Pancreas (tissue), 10 donors: ENCODE data around the gene AP5S1. TPM values are rescaled to one million over a fixed set of nuclear protein-coding genes. Genes with fewer than 3 reads are reported as not detected.
A peak's percentile ranks its signal among the peaks of the same experiment; 100 is the strongest.

Experiments
- ATAC-seq, 4 donors: fragments of 200-7000 bp; cut with Tn5 transposase; one replicate each; pipeline versions ENCODE4 v1.8.0 to v1.9.1; 2020; ENCODE audit warnings: mild to moderate bottlenecking in 4 of 4, moderate library complexity in 4 of 4
- DNase-seq, 6 donors: peaks; one replicate each; pipeline ENCODE4 v3.0.0-alpha.2; 2020
- FAIRE-seq: peaks from 2 replicates; lab custom pipeline; 2012; peaks lifted over from hg19 to GRCh38; lab: Jason Lieb, UNC
- H3K27ac ChIP-seq, 4 donors: fragments of 200-600 bp; sonication (generic); 1 replicate in 3 of 4; 2 replicates in 1 of 4; pipeline versions ENCODE4 v1.5.0 to v1.8.0; 2020
- H3K27me3 ChIP-seq, 4 donors: fragments of 200-600 bp; one replicate each; pipeline ENCODE4 v1.8.0; 2021
- H3K36me3 ChIP-seq, 3 donors: fragments of 200-600 bp; sonication (generic) in 1 of 3; one replicate each; pipeline versions ENCODE4 v1.5.0 to v1.8.0; 2020 to 2021
- H3K4me1 ChIP-seq, 3 donors: fragments of 200-600 bp; one replicate each; pipeline ENCODE4 v1.8.0; 2021
- H3K4me3 ChIP-seq, 4 donors: fragments of 200-600 bp; sonication (generic) in 2 of 4; one replicate each; pipeline versions ENCODE4 v1.5.0 to v1.8.0; 2020 to 2021
- H3K9me3 ChIP-seq, 4 donors: fragments of 200-600 bp; one replicate each; pipeline ENCODE4 v1.8.0; 2021
- CTCF ChIP-seq, 4 donors: fragments of 200-600 bp; sonication (generic) in 3 of 4; IDR thresholded peaks; one replicate each; pipeline versions ENCODE4 v1.5.0 to v1.8.0; 2021; ENCODE audit warnings: antibody characterized with exemption in 4 of 4
- whole genome bisulfite sequencing, 2 donors: extraction: QIAGEN DNeasy Blood & Tissue Kit; methylation state at CpG; one replicate each; pipeline ENCODE4 v1.1.7; 2013; 5-methylcytosine and 5-hydroxymethylcytosine counted together
- intact Hi-C, 3 donors: fragments of 100-400 bp; cut with DNase I; formaldehyde crosslinking; loops; one replicate each; pipeline versions ENCODE4 v1.11.1 to v1.14.2; 2022
- polyA plus RNA-seq, 2 donors: library from polyadenylated mRNA; stranded (reverse); fragments of 200-250 nt; gene quantifications; one replicate each; pipeline ENCODE4 v1.2.3, GENCODE V29; 2013
- total RNA-seq, 6 donors: library from RNA; stranded (reverse); fragmentation: NEBNext Ultra II Directional in 4 of 6; extraction: Animal tissue kit (Norgen Biotek cat#: 25700) in 4 of 6; gene quantifications; one replicate each; pipeline versions ENCODE4 v1.2.1 to v1.2.4, GENCODE V29; 2021 to 2023
- donor health status: healthy with polysubstance abuse.
- donor health status: DM: no; HTN: no; CAD: no; lungs with moderate emphysema.
- donor health status: DM: no; HTN: no; CAD: no.
- donor health status: control.
- donor health status: control.
- donor health status: Bipolar disorder and iron deficiency.
- donor health status: DM: yes; HTN: yes; CAD: no.
- donor health status: DM: no; HTN: no; CAD: no.
- donor health status: DM: no; HTN: no; CAD: no.
- donor health status: DM: yes; HTN: yes; CAD: no.

The AP5S1 gene
- total and polyA plus RNA-seq, 8 donors: 4.7 to 7.9 (median 6.8) TPM

GRCh38 chr20:3847429-3847940 is 27.1 kb downstream of the AP5S1 start:
- Histone ChIP-seq H3K4me1 (peaks cover 0 to 3% (median 0%) of the 10 kb centered on the region in 3 donors), H3K4me3 (peak overlapping the region; percentile 76 to 99 (median 90)), H3K36me3 (no peaks in the 10 kb centered on the region), H3K27ac (peak overlapping the region; percentile 88 to 97 (median 90)), H3K27me3 (no peaks in the 10 kb centered on the region), H3K9me3 (no peaks in the 10 kb centered on the region)
- FAIRE-seq (no peak), ATAC-seq (peak in 3 of 4 donors; percentile 3 to 6 (median 4)), DNase-seq (no peak)
- no peak for TF ChIP-seq CTCF (IDR thresholded peaks at IDR 0.05)
- intact Hi-C loops: no loop called here
- 4 to 6% methylated on average over 8 of the region's 8 CpGs for WGBS, 2 donors

GRCh38 chr20:3848565-3848964 is 28.2 kb downstream of the AP5S1 start:
- H3K4me3 ChIP-seq: no peak overlapping the region
- H3K27me3 ChIP-seq: no peaks in the 10 kb centered on the region
- DNase-seq: no peak
- TF ChIP-seq CTCF (IDR thresholded peaks at IDR 0.05): no peak
- no peak overlapping the region for H3K27ac ChIP-seq
- FAIRE-seq: no peak
- ATAC-seq: no peak
- peaks cover 0 to 3% (median 0%) of the 10 kb centered on the region in 3 donors for H3K4me1 ChIP-seq
- H3K9me3 ChIP-seq: no peaks in the 10 kb centered on the region
- WGBS, 2 donors: 83 to 89% methylated on average over 1 of the region's 1 CpG
- H3K36me3 ChIP-seq: no peaks in the 10 kb centered on the region
- intact Hi-C loops: no loop called here

- Histone ChIP-seq H3K36me3 (peaks cover 0 to 15% (median 5%) of the 10 kb centered on the region in 3 donors), H3K9me3 (no peaks in the 10 kb centered on the region), H3K4me3 (no peak overlapping the region), H3K27ac (no peak overlapping the region), H3K4me1 (no peaks in the 10 kb centered on the region), H3K27me3 (no peaks in the 10 kb centered on the region)
- peak in 3 of 4 donors; percentile 17 to 63 (median 56) for ATAC-seq
- no peak for TF ChIP-seq CTCF (IDR thresholded peaks at IDR 0.05)
- no peak for DNase-seq
- FAIRE-seq: no peak
- 81 to 89% methylated on average over 4 of the region's 4 CpGs for WGBS, 2 donors
- intact Hi-C loops: loop anchor here in 1 of 3 donors (10.0 kb wide), 1 partner anchor 180 kb away; no protein-coding TSS in a partner anchor
Measured at GRCh38 chr20:3854462-3854871, 34.1 kb downstream of the AP5S1 start.

- WGBS, 2 donors: 72 to 75% methylated on average over 14 of the region's 14 CpGs
- DNase-seq: peak in 1 of 6 donors; percentile 65
- FAIRE-seq: no peak
- Histone ChIP-seq H3K4me1 (no peaks in the 10 kb centered on the region), H3K27me3 (no peaks in the 10 kb centered on the region), H3K9me3 (no peaks in the 10 kb centered on the region), H3K27ac (no peak overlapping the region), H3K36me3 (peaks cover 2 to 39% (median 24%) of the 10 kb centered on the region in 3 donors), H3K4me3 (no peak overlapping the region)
- no peak for TF ChIP-seq CTCF (IDR thresholded peaks at IDR 0.05)
- no peak for ATAC-seq
- intact Hi-C loops: loop anchor here in 1 of 3 donors (10.0 kb wide), 1 partner anchor 183 kb away; no protein-coding TSS in a partner anchor
Measured at GRCh38 chr20:3857405-3857804, 37.1 kb downstream of the AP5S1 start.

- 96 to 97% methylated on average over 6 of the region's 6 CpGs for WGBS, 2 donors
Measured at GRCh38 chr20:3858689-3859088, 38.3 kb downstream of the AP5S1 start.

More at GRCh38 chr20:3858689-3859088, 38.3 kb downstream of the AP5S1 start:
- intact Hi-C loops: loop anchor here in 1 of 3 donors (10.0 kb wide), 1 partner anchor 184 kb away; no protein-coding TSS in a partner anchor
- FAIRE-seq: no peak
- no peak for DNase-seq
- H3K27me3 ChIP-seq: no peaks in the 10 kb centered on the region
- no peak for ATAC-seq
- no peak overlapping the region for H3K4me3 ChIP-seq
- H3K36me3 ChIP-seq: peaks cover 9 to 52% (median 37%) of the 10 kb centered on the region in 3 donors
- no peaks in the 10 kb centered on the region for H3K4me1 ChIP-seq
- no peak overlapping the region for H3K27ac ChIP-seq
- no peak for TF ChIP-seq CTCF (IDR thresholded peaks at IDR 0.05)
- H3K9me3 ChIP-seq: no peaks in the 10 kb centered on the region
